Cardiac septum (tissue), 1 donor: ENCODE results near the gene UBLCP1. TPM values are rescaled to one million over a fixed set of nuclear protein-coding genes. Genes with fewer than 3 reads are reported as not detected.

Experiments
- DNase-seq: peaks from one replicate; pipeline ENCODE4 v3.0.0-alpha.2; 2020; ENCODE audit warnings: low spot score
- intact Hi-C: fragments of 100-400 bp; cut with DNase I; formaldehyde crosslinking; loops from one replicate; pipeline ENCODE4 v1.14.0; 2022
- total RNA-seq: library from RNA; stranded (reverse); fragmentation: NEBNext Ultra II Directional; extraction: Animal tissue kit (Norgen Biotek cat#: 25700); gene quantifications from one replicate; pipeline ENCODE4 v1.2.1, GENCODE V29; 2021
- donor health status: DM: no; HTN: no; CAD: no.

Gene UBLCP1
- total RNA-seq, 1 donor from 2014 or later: 15.9 TPM

- intact Hi-C loops: no loop called here
- no peak for DNase-seq
Observed at GRCh38 chr5:159303286-159303685, 40.2 kb downstream of the UBLCP1 start.

DNA sequence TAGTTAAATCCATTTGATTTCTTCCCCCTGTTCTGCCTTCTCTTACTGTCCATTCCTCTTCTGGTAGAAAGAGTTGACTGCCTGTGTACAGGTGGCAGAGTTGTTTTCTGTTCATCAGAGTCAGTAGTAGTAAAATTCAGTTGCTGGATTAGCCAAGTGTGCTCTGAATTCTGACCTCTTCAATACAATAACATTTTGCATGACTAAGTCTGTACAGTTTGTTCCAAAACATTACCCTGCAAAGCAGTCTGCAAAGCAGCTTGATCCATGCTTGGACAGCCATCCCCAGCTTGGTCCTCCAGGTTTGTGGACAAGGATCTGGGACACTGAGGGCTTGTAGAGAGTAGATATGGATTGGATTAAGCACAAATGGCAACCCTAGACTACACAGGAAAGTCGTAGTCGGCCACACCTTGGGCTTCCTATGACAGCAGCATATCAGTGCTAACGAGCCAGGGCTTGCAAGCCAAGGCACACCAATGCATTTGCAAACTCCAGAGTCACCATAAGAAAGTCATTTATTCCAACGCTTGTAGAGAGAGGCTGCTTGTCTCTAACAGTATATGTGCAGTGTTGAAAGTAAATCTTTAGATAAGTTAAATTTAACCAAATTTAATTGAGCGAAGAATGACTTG, 42.0 kb downstream of the UBLCP1 start:
- DNase-seq: no peak

DNA sequence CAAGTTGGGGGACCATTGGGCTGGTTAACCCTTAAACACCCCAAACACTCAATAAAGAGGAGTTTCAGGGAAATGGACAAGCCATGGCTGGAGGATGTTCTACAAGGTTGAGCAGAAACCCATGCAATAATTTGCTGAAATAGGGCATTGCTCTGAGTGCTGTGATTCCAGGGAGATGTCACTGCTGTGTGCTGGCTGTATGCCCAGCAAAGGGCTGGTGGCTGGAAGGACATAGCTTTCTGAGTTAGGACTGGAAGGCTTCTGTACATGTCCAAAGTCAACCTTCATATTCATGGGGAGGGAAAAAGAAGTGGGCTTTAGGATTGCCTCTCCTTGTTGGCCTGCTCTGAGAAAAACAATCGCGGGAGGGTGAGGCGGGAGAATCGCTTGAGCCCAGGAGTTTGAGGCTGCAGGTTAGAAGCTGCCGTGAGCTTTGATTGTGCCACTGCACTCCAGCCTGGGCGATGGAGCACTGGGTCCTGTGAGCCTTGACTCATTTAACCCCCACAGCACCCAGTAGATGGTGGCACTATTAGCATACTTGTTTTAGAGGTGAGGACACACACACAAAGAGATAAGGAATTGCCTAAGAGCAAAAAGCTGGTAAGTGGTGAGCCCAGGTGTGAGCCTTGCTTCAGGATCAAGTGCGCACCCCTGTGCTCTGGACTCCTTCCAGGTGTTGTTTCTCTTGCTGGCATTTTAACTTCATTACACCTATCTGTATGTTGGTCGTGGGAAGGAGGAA, 46.8 kb downstream of the UBLCP1 start:
- DNase-seq: no peak
- intact Hi-C loops: no loop called here

More for the DNA sequence above, 42.0 kb downstream of the UBLCP1 start:
- intact Hi-C loops: no loop called here

GRCh38 chr5:159310511-159310910, 47.4 kb downstream of the UBLCP1 start:
- DNase-seq: no peak
- intact Hi-C loops: no loop called here

DNA sequence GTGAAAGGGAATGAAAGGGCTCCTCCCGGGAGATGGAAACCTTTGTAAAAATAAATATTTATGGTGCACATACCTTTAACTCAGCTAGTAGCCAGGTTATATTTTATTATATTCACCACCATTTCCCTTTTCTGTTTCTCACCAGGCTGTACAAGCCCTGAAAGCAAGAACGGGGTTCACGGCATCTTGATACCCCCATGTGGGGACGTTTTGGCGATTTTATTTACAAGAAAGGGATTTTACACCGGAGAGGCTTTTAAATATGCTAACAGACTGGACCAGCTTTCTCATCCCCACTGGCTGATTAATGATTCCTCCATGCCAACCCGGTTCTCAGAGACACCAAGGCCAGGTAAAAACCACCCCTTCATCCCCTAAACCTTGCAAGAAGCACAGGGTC, 48.0 kb downstream of the UBLCP1 start:
- no peak for DNase-seq
- intact Hi-C loops: no loop called here

- intact Hi-C loops: no loop called here
- DNase-seq: no peak
Observed at GRCh38 chr5:159313197-159313596, 50.1 kb downstream of the UBLCP1 start.

- no peak for DNase-seq
Observed at GRCh38 chr5:159316519-159317383, 53.7 kb downstream of the UBLCP1 start.

DNA sequence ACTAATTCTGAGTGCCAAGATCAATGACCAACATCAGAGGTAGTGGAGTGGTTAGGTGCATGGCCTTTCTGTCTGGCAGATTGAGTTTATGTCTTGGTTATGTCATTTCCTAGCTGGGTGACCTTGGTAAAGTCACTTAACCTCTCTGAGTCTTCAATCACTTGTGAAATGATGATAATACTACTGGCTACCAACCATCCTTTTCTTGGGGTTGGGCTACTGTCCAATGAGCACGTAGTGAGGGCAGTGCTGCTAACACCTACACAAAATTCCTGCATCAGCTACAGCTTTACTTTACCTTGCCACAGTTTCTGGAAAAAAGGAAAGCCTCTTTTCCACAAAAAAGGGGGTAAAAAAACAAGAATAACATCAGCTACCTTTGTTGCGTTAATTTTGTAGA, 54.8 kb downstream of the UBLCP1 start:
- intact Hi-C loops: loop anchor here (2.0 kb wide), 1 partner anchor 161 kb away; no protein-coding TSS in a partner anchor

More at GRCh38 chr5:159316519-159317383, 53.7 kb downstream of the UBLCP1 start:
- intact Hi-C loops: loop anchor here (2.0 kb wide), 1 partner anchor 160 kb away; no protein-coding TSS in a partner anchor

DNA sequence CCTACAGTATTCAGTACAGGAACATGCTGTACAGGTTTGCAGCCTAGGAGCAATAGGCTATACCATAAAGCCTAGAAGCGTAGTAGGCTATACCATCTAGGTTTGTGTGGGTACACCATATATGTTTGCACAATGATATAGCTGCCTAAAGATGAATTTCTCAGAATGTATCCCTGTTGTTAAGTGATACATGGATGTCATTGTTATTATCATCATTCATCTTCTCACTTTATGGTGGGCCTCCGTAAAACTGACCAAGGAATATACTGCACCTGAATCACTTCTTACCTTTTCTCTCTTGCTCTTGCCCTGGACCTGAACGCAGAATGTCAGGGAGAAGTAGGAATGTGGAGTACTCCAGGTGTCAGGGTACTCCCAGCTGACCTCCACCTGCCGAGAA, 55.4 kb downstream of the UBLCP1 start:
- no peak for DNase-seq
- intact Hi-C loops: no loop called here

More for the DNA sequence above, 54.8 kb downstream of the UBLCP1 start:
- DNase-seq: no peak

DNA sequence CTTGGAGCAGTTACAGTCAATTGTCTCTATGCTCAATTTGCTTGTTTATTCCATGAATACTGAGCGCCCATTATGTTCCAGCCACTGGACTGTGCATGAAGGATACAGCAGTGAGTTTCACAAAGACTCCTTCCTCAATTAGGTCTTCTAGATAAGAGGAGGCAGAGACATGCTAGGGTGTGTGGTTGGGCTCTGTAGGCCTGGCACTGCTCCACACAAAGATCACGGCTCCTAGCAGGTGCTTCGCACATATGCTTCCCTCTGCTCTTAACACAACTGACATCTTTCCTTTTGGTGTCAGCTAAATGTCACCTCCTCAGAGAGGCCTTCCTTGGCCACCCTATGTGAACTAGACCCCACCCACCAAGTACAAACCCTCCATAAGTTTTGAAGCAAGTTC, 56.3 kb downstream of the UBLCP1 start:
- no peak for DNase-seq
- intact Hi-C loops: no loop called here

DNA sequence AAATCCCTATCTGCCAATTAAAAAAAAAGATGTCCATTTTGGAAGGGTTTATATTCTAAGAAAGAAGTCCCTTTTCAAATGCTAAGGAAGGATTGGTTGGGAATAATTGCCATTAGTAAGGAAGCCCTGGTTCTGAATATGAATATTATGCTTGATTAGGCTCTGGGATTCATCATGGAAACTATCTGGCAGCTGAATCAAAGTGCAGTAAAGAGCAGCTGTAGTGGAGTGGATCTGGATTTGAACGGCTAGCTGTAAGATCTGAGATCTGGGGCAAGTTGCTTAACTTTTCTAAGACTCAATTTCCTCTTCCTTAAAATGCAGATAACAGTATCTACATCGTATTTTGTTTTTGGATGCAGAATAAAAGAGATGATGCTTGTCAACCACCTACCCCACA, 56.7 kb downstream of the UBLCP1 start:
- intact Hi-C loops: no loop called here
- DNase-seq: no peak

GRCh38 chr5:159322180-159322579, 59.1 kb downstream of the UBLCP1 start:
- intact Hi-C loops: no loop called here
- DNase-seq: no peak

- intact Hi-C loops: no loop called here
- no peak for DNase-seq
Observed at GRCh38 chr5:159324102-159324755, 61.1 kb downstream of the UBLCP1 start.

- intact Hi-C loops: no loop called here
- no peak for DNase-seq
Observed at GRCh38 chr5:159324986-159325385, 61.9 kb downstream of the UBLCP1 start.

GRCh38 chr5:159330131-159330800, 67.2 kb downstream of the UBLCP1 start, which contains the start of gene IL12B:
Gene IL12B (minus strand): TSS chr5:159330487. CDS start chr5:159326782, 3,705 bp downstream.
- DNase-seq: no peak
- intact Hi-C loops: loop anchor here (5.0 to 10.0 kb wide), 2 partner anchors 185 to 657 kb away; no protein-coding TSS in a partner anchor

GRCh38 chr5:159331093-159331973, 68.2 kb downstream of the UBLCP1 start:
- intact Hi-C loops: loop anchor here (5.0 to 10.0 kb wide), 2 partner anchors 183 to 656 kb away; no protein-coding TSS in a partner anchor
- DNase-seq: peak; percentile 85

DNA sequence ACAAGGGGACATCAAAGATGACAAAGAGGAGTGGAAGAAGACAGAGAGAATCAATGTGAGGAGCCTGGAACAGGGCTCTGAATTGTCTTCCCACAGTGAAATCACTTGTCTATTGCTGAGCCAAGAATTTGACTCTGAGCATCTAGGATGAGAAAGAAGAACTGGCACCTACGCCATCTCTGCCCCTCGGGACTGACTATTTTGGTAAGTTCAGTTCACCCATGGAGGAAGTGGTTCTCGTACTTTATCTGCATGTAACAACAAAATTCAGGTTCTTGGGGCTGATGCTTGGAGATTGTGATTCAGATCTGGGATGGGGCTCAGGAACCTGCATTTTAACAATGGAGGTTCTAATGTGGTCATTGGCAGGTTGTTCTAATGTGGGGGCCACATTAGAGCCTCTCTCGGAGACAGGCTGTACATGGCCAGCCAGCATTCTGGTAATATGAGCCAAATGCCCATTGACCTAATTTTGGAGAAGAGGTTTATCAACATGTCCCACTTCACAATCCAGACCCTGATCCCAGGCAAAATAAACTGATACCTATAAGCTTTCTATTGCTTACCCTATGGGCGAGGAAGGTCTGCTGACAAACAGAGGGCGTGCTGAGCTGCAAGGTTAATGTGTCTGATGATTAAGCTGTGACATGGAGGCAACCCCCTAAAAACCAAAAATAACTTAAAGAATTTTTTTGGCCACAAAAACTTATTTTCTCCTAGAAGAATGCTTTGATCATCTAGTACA, 69.9 kb downstream of the UBLCP1 start:
- DNase-seq: no peak
- intact Hi-C loops: loop anchor here (5.0 to 10.0 kb wide), 2 partner anchors 182 to 654 kb away; no protein-coding TSS in a partner anchor
